ENCODE results near the gene ACBD5.
"Not testable (repeated sequence)": the region's sequence is repeated elsewhere in the genome, so short reads cannot be mapped to it uniquely, and the experiment has no call there.

Gene ACBD5

DNA sequence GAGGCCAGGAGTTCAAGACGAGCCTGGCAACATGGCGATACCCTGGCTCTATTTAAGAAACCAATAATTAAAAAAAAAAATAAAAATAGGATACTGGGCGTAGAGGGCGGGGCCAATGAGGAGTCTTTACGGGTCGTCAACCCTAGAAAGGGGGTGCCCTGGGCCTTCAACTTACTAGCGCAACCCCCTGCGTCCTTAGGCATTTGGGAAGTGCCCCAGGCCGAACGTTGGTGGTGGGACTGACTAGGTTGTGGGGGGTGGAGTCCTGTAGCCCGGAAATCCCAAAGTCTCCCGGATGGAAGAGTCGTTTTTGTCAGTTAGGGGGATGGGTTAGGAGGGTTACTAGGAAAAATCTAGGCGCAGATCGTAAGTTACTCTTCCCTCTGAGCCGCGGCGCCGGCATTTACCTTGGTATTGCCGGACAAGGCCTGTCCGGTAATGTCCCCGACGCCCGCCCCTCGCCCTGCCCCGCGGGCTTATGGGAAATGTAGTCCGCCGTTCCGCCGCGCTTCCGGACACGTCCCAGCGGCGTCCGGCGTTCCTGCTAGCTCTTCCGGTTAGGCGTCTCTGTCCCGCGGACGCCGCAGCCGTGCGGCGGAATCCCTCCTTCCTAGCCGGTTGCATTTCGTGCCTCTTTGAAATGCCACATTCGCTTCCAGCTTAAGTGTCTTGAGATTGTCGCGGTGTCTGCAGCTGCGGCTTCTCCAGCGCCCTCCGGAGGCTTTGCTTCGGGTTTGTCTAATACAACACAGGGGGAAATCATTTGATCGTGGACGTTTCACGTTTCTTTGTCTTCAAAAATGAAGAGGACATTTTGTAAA is 1.3 kb upstream of the ACBD5 start:
- DNase-seq (ENCODE audit: low read depth in 2 of 2) = peak; percentile 66 to 72

DNA sequence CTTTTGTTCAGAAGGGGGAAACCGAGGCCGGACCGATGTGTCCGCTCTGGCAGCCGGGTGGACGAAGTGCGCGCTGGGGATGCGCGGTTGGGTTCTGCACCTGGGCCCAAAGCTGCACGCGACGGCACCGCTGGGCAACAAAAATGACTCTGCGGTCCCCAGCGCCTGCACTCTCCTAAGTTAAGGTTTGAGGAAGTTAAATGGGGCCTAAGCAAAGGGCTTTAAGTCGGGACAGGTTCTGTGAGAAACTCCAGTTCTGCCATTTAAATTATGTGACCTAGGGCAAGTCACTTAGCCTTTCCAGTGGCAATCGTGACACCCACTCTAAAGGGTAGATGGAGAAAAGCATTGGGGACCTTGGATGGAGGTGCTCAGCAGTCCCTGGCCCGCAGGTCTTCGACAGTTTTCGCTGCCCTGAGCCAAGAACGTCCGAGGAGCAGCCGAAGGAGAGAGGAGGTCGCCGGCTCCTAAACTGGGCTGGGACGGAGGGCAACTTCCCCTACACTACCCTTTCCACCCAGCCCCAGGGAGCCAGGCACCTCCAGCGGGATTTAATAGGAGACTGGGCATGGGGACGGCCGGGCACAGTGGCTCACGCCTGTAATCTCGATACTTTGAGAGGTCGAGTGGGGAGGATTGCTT is 534 bp upstream of the ACBD5 start:
- no peak for DNase-seq (ENCODE audit: low read depth in 2 of 2)

DNA sequence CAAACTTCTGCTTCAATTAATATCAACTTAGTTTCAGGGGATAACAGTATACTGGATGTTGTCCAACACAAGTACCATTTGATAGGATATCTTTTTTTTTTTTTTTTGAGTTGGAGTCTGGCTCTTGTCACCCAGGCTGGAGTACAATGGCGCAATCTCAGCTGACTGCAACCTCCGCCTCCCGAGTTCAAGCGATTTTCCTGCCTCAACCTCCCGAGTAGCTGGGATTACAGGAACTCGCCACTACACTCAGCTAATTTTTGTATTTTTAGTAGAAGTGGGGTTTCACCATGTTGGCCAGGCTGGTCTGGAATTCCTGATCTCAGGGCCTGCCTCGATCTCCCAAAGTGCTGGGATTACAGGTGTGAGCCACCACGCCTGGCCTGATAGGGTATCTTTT is 3.1 kb downstream of the ACBD5 start:
- not testable (repeated sequence) for DNase-seq (ENCODE audit: low read depth in 2 of 2)

DNA sequence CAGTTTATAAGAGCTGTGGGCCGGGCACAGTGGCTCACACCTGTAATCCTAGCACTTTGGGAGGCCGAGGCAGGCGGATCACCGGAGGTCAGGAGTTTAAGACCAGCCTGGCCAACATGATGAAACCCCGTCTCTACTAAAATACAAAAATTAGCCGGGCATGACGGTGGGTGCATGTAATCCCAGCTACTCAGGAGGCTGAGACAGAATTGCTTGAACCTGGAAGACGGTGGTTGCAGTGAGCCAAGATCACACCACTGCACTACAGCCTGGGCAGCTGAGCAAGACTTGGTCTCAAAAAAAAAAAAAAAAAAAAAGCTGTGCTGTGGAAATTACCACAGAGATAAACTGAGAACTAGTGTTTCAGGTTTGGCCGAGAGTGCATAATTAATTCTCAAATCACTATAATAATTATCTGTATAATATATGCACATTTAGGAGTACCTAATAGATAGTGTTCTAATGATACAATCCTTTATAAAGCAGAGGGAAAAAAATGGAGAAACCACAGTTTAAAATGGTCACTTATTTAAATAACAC is 3.9 kb downstream of the ACBD5 start:
- not testable (repeated sequence) for DNase-seq (ENCODE audit: low read depth in 2 of 2)

DNA sequence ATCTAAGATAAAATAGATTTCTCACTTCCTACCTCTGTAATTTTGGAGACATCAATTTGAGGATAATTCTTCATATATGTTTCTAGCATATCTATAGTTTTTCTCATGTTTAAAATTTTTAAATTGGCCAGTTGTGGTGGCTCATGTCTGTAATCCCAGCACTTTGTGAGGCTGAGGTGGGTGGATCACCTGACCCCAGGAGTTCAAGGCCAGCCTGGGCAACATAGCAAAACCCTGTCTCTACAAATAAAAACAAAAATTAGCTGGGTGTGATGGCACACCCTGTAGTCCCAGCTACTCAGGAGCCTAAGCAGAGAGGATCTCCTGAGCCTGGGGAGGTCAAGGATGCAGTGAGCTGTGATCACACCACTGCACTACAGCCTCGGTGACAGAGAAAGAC is 4.9 kb downstream of the ACBD5 start:
- no peak for DNase-seq (ENCODE audit: low read depth in 2 of 2)

DNA sequence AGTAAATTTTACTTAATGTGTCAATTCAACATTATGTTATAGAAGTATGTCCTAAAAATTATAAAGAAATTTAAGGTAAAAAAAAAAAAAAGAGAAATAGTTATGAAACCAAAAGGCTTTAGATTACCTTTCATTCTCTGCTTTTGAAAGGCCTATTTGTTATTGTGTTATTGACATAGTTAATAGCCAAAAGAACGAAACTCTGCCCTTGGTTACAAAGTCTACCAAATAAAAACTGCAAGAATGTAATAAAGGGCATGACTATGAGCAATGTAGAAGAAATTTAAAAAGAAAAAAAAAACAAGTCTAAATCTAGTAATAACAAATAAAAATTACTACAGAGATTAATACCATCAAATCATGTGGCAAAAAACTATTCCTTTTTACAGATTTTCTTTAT is 10.6 kb downstream of the ACBD5 start:
- no peak for DNase-seq (ENCODE audit: low read depth in 2 of 2)

DNA sequence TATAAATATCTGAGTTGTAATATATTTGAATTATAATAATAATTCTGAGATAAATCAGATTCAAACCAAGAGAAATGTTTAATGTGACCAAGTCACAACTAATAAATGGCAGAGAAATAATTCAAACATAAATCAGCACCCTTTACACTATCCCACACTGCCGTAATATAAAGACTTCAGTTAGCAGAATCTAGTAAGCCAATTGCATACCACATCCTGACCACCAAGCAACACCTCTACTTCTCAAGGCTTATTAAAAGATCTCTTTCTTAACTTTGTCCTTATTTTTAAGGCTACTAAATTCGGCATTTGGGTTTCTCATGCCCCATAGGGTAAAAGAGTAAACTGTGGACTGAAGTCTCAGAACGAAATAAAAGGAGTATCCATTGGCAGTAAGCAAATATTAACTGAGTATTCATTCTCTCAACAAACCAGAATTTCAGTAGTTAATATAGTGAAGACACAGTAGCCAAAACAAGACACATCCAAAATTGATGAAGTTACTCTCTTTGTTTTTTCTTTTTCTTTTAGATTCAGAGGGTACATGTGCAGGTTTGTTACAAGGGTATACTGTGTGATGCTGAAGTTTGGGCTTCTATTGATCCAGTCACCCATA is 14.8 kb downstream of the ACBD5 start:
- DNase-seq (ENCODE audit: low read depth in 2 of 2) = no peak

DNA sequence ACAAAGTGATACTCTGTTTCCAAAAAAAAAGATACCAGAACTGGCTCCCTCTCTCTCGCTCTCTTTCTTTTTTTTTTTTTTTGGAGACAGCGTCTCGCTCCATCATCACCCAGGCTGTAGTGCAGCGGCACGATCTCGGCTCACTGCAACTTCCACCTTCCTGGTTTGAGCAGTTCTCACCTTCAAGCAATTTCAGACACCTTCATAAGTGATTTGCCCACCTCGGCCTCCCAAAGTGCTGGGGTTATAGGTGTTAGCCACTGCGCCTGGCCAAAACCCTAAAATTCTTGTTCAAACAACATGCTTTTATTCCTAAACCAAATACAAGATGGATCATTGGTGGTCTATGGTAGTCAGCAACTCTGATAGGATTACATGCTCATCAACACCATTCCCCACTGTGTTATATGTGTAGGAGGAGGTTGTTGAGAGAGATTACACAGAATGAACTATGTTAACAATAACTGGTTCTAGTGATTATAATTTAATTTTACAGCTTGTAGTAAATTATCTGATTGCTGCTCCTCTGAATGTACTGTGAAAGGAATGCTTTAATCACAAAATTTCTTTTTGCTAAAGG is 15.5 kb downstream of the ACBD5 start:
- DNase-seq (ENCODE audit: low read depth in 2 of 2) = peak in 1 of 2 donors; percentile 7

DNA sequence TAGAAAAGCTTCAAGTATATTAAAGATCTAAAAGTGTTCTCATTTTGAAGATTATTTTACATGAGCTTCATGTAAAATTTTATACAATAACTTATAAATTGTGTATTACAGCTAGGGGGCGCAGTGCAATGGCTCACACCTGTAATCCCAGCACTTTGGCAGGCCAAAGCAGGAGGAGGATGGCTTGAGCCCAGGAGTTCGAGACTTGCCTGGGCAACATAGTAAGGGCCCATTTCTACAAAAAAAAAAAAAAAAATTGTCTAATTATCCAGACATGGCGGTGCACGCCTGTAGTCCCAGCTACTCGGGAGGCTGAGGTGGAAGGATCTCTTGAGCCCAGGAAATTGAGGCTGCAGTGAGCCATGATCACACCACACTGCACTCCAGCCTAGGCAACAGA is 16.6 kb downstream of the ACBD5 start:
- peak in 1 of 2 donors; percentile 12 for DNase-seq (ENCODE audit: low read depth in 2 of 2)

DNA sequence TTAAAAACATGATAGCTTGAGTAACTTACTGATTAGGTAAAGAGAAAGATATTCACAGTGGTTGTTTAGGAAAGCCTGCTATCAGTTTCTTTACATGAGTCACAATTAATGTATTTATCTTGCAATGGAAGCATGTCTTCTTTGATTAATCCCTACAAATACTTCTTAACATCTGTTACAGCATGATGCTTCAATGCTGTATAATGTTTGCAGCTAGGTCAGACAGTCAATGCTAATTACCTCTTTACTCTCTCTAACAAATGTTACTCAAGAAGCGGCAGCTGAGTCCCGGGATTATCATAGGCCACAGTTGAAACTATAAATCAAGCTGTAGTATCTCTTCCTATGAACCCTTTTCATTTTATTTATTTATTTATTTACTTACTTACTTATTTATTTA is 33.2 kb downstream of the ACBD5 start:
- no peak for DNase-seq (ENCODE audit: low read depth in 2 of 2)

DNA sequence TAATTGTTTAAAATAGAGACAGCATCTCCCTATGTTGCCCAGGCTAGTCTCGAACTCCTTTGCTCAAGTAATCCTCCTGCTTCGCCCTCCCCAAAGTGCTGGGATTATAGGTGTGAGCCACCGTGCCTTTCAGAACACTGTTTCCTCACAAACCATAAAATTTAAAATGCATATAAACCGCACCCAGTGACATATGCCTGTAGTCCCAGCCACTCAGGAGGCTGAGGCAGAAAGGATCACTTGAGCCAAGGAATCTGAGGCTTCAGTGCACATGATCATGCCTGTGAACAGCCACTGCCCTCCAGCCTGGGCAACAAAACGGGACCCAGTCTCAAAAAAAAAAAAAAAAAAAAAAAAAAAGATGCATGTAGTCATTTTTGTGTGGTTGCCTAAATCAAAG is 36.8 kb downstream of the ACBD5 start:
- no peak for DNase-seq (ENCODE audit: low read depth in 2 of 2)

DNA sequence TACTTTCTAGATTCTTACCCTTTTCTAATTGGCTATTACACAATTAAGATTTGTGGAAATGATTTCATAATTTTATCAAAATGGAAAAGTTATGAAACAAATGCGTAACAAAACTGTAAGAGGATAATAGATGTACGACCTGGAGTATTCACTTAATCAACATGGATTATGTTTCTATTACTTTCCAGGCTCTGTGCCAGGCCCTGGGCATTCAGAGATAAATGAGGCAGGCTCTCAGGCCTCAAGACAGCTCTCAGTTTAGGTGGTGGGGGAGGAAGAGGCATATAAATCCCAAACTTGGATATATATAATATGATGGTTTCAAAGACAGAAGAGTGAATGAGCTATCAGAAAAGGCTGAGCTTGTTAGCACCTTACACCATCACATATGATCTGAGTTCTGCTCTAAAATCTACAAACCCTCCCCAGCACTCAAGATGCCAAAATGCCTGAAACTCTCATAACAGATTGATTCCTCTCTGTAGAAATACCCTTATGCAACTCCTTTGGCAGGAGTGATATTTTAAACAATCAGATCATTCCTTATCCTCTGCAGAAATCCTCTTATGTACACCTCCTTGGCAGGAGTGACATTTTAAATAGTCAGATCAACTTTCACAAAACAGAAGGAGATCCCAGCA is 42.5 kb downstream of the ACBD5 start:
- no peak for DNase-seq (ENCODE audit: low read depth in 2 of 2)

DNA sequence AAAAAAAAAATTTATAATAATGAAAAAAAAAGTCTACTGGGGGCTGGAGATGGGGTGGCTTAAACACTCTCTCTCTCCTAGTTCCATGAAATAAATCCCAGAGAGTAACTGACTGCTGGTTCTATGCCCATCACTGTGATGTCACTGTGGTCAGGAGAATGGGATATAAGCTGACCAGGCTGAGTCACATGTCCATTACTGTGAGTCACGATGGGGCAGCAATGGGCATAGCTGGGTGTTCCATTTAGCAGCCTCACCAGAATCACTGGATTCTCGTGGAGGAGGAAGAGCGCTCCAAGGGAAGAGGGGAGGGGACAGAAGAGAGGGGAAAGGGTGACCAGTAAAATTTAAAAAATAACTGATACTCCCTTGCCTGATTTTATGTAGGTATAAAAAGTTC is 48.3 kb downstream of the ACBD5 start:
- no peak for DNase-seq (ENCODE audit: low read depth in 2 of 2)

DNA sequence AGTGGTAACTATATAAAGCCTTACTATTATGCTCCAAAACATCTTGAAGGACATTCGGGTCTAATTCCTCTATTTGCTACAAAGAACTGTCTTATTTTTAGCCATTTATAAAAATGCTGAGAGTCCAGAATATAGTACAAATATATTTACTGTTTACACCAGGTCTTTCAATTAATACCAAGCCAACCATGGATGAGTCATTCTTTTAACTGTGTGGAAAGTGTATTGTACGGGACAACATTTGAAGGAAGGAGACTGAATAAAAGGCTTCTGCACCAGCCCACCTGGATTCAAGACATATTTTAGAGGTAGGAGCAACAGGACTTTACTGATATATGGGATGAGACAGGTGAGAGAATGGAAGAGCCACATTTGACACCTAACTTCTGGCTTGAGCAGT is 50.1 kb downstream of the ACBD5 start:
- no peak for DNase-seq (ENCODE audit: low read depth in 2 of 2)

DNA sequence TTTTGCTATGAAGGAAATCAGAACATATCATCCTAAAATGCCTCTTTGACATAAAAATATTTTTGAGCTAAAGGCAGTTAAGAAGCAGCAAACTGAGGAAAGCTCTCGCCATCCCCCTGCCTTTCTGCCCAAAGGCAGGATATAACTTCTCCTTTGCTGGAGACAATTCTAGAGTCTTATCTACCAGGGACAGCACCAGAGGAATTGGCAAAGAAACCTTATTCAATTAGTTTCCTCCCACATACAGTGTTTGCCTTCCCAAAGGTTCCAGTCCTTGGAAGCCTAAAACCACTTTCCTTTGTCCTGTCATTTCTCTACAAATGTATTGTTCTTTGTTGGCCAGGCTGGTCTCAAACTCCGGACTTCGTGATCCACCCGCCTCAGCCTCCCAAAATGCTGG is 51.7 kb downstream of the ACBD5 start:
- no peak for DNase-seq (ENCODE audit: low read depth in 2 of 2)

DNA sequence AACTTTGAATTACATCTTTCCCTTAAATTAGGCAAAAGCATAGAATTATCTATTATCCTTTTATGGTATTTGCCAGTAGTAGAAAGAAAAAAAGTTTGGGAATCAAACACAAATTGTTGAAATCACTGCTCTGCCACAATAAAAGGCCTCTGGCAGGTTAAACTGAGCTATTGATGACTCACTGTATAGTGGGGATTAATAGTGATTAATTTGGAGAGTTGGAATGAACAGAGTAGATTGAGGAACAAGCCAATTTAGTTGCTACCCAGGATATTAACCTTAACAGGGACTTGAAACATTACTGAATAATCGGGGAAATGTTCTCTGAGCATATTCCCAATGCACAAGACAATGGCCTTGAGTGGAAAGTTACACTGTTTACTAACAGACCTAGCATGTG is 52.3 kb downstream of the ACBD5 start:
- no peak for DNase-seq (ENCODE audit: low read depth in 2 of 2)

DNA sequence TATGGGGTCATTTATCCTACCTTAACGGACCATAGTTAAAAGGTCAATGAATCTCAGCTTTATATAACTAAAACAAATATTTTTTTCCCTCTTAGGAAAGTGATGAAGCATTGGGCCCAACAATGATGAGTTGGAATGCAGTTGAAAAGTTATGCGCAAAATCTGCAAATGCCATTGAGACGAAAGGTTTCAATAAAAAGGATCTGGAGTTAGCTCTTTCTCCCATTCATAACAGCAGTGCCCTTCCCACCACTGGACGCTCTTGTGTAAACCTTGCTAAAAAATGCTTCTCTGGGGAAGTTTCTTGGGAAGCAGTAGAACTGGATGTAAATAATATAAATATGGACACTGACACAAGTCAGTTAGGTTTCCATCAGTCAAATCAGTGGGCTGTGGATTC is 70.7 kb downstream of the ACBD5 start:
- no peak for DNase-seq (ENCODE audit: low read depth in 2 of 2)

DNA sequence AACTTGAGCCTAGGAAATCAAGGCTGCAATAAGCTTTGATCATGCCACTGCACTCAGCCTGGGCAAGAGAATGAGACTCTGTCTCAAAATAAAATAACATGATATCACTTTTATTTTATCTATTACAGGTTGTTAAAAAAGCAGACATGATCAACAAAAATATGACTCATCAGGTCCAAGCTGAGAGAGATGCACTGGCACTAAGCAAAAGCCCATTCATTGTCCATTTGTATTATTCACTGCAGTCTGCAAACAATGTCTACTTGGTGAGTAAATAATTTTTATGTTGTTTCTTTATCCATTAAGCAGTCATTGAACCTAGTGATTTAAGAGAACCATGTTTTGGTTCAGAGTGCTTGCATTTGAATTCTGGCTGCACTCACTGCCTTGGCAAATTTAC is 82.2 kb downstream of the ACBD5 start:
- no peak for DNase-seq (ENCODE audit: low read depth in 2 of 2)

DNA sequence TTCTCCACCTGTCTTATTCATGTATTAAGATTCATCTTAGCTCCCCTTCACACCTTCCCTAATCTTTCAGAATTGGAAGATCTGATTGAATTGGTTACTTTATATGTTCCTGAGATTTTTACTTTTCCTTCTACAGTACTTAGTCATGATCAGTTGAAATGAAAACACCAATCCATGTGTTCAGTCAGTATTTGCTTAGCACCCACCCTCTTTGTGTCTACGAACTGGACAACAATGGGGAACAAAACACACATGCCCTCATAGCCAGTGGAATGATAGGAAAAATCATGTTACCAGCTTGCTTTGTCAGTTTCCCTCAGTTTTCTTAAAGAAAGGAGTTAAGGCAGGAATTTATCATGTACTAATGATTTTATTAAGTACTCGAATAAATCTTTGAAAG is 83.4 kb downstream of the ACBD5 start:
- no peak for DNase-seq (ENCODE audit: low read depth in 2 of 2)

DNA sequence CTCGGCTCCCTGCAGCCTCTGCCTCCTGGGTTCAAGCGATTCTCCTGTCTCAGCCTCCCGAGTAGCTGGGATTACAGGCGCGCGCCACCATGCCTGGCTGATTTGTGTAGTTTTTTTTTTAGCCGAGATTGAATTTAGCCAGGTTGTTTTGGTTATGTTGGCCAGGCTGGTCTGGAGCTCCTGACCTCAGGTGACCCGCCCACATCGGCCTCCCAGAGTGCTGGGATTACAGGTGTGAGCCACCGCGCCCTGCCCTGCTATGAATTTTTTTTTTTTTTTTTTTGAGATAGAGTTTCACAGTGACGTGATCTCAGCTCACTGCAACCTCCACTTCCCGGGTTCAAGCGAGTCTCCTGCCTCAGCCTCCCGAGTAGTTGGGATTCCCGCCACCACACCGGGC is 84.0 kb downstream of the ACBD5 start:
- not testable (repeated sequence) for DNase-seq (ENCODE audit: low read depth in 2 of 2)

DNA sequence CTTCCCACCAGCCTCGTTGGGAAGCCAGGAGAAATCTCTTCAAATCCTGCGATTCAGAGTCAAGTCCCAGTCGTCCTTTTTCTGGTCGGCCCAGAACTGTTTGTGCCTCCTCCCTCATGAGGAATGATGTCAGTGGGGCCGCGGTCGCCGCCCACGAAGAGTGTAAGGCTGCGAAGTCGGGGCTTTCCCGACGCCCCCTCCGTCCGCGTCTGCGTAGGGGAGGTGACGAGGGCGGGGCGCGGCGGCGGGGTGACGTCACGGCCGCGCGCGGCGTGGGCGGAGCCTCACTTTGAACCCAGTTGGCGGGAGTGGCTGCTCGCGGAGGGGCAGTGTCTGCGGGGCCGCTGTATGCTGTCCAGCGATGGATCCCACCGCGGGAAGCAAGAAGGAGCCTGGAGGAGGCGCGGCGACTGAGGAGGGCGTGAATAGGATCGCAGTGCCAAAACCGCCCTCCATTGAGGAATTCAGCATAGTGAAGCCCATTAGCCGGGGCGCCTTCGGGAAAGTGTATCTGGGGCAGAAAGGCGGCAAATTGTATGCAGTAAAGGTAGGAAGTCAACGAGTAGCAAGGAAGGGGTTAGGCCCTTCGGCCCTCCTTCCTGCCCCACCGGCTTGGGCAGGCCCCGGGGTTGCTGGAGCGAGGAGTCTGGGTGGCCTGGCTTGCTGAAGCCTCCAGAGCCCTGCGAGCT is 85.4 kb downstream of the ACBD5 start, which contains the start of gene MASTL:
Gene MASTL (plus strand): TSS at position 287 of the 689 bp plus-strand sequence. CDS start 75 bp downstream, at position 362.
- peak; percentile 91 to 92 for DNase-seq (ENCODE audit: low read depth in 2 of 2)

Measured in stimulated activated CD8-positive, alpha-beta memory T cell treated with anti-CD3 and anti-CD28 coated beads, Interleukin-2, amount 100 ng/mL, for 1 hour (primary cell).